Measurements from ENCODE around the gene PRKACB.
"Not testable (repeated sequence)": the region's sequence is repeated elsewhere in the genome, so short reads cannot be mapped to it uniquely, and the experiment has no call there.

The PRKACB gene

DNA sequence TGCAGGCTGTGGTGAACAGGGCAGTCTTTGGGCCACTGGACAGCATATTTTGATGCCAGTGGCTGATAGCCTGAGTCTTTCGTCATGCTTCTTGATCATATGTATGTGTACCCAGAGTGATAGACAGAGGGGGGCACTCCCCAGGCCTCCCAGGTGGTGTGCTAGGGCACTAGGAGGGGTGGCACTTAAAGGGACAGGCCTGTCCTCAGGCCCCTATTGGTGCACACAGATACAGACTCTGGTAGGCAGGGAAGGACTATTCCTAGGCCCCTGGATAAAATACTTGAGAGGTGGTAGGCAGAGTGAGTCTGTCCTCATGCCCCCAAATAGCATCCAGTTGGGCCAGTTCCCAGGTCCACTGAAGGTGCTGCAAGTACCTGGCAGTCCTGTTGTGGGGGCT, 80.8 kb downstream of the PRKACB start:
- DNase-seq = no peak

DNA sequence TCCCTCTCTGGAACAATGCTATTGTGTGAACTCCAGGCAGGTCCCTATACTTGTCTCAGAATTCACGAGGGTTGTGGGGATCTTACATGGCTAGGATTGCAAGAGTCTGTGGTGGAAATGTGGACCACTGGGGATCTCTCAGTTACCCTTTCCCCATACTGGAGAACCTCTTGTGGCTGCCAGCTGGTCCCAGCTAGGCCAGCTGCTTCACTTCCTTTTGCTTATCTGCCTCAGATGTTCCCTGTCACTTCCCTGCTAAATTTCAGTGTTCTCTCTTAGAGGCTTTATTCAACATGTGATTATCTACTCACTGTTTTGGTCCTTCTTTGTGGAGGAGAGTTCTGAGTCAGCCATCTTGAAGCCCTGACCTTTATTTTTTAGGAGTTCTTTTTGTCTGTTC, 81.6 kb downstream of the PRKACB start:
- DNase-seq = peak; percentile 11 to 25 (median 21)

DNA sequence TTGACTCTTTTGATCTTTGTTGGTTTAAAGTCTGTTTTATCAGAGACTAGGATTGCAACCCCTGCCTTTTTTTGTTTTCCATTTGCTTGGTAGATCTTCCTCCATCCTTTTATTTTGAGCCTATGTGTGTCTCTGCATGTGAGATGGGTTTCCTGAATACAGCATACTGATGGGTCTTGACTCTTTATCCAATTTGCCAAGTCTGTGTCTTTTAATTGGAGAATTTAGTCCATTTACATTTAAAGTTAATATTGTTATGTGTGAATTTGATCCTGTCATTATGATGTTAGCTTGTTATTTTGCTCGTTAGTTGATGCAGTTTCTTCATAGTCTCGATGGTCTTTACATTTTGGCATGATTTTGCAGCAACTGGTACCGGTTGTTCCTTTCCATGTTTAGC, 88.6 kb downstream of the PRKACB start:
- not testable (repeated sequence) for DNase-seq

DNA sequence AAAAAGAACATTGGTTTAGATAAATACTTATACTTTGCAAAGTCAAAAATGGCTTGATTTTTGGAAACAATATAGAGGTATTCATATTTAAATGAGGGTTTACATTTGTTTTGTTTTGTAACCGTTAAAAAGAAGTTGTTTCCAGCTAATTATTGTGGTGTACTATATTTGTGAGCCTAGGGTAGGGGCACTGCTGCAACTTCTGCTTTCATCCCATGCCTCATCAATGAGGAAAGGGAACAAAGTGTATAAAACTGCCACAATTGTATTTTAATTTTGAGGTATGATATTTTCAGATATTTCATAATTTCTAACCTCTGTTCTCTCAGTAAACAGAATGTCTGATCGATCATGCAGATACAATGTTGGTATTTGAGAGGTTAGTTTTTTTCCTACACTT, 92.2 kb downstream of the PRKACB start:
- DNase-seq = peak in 2 of 3 donors; percentile 16 to 22

DNA sequence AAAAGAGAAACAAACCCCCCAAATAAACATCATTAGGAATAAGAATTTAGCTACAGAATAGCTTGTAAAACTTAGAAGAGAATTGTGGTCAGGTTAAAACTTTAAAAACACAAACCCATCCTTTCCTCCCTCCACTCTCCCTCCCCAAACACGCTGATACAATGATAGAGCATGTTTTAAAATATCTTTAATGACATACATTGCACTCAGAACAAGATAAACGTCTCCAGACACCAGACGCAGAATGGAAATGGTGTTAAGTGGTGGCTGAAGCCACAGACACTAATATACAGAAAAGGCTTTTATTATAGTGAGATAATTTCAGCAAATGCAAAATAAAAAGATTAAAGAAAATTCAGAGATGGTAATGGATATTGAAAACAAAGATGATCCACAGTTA, 98.6 kb downstream of the PRKACB start:
- DNase-seq = no peak

DNA sequence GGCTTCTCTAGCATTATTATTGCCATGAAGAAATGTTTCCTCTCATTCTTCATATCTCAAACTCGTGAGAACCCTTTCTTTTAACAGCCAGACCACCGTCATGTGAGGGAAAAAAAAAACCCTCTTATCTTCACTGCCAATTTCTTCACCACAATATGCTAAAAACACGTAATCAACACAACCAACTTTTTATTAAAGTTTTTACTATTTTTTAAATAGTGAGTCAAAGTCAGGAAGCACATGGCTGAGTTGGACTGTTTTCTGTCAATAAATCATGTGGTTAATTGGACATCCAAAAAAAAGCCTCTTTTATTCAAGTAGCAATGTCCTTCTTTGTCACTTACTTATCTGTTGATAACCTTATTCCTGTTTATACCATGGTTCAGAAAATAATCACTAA, 101.5 kb downstream of the PRKACB start:
- no peak for DNase-seq

DNA sequence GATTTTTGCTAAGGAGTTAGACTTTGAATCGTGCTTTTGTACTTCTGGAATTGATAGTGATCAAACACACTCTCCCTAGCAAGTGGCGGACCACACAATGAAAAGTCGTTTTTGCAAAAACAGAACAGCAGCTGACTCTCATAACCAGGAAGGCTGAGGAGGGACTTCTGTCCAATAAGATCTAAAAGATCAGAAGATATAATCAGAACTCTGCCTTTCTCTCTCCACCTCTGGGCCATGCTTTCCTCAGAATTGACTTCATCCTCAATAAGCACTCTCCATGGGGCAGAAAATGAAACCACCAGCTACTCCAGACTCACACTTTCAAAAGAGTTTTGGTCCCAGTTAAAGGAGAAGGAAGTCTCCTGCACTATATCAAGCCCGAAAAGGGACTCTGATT, 102.1 kb downstream of the PRKACB start:
- peak; percentile 6 to 32 (median 22) for DNase-seq

DNA sequence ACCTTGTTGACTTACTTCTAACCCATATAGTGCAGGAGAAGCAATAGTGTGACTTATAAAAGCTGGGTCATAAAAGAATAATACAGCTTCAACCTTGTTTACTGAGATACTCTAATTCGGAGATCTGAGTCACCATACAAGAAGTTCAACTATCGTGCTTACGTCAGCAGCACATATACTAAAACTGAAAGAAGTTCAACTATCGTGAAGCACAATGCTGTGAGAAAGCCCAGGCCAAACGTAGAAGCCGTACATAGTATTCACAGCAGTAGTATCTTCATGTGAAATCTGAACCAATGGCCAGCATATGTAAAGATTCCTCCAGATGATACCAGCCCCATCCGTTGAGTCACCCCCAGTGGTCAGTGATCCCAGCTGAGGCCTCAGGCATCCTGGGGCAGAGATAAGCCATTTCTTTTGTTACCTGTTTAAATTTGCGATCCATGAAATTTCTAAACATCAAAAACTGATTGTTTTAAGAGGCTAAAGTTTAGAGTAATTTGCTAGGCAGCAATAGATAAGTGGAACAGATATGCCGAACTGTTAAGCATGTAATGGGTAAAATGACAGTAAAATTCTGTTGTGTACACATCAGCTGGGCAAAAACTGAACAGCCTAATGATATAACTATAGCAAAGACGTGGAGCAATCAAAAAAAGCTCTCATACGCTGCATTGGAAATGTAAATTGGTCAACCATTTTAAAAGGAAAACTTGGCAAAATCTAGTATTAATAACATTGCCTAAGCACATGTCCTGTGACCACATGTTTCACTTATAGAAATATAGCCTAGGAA, 103.6 kb downstream of the PRKACB start:
- no peak for DNase-seq

DNA sequence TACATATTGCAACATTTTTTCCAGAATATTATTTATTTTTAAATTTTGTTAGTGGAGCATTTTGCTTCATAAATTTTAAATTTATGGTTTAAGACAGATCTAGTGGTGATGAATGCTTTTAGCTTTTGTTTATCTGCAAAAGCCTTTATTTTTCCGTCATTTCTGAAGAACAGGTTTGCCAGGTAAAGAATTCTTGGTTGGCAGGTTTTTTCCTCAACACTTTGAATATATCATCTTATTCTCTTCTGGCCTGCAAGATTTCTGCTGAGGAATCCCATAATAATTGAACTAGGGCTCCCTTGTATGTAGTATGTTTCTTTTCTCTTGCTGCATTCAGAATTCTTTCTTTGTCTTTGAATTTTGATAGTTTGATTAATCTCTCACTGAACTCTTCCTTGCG, 106.6 kb downstream of the PRKACB start:
- DNase-seq = no peak

DNA sequence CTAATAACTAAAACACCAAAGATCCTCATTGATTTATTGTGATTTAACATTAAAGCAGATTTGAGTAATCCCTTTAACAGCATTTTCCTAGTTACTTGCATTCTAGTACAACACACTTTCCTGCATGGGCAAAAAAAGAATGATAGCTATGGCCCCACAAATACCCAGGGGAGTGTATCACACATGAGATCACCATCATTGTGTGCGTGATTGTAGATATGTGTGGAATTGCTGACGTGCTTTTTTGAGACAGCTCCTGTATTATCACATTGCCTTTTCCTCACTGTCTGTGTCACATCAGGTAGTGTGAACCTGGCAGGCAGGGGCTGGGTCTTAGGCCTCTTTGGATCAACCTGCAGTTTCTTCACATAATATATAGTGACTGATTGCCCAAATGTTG, 109.0 kb downstream of the PRKACB start:
- DNase-seq = no peak

DNA sequence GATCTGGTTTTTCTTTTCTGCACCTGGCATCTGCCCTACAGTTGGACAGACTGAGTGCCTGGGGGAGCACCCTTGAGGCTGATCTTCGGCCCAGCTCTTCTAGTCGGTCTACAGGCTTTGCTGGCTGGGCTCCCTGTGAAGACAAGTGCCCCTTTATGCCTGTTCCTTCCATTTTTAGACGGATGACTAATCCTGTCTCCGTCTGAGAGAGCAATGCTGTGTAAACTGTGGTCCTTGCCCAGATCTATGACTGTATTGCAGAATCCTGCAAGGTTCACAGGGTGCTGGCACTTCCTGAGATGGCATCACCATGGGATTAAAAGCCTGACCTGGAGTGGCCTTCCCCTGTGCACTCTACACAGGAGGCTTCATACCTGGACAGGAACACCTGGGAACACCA, 109.8 kb downstream of the PRKACB start:
- DNase-seq = no peak

DNA sequence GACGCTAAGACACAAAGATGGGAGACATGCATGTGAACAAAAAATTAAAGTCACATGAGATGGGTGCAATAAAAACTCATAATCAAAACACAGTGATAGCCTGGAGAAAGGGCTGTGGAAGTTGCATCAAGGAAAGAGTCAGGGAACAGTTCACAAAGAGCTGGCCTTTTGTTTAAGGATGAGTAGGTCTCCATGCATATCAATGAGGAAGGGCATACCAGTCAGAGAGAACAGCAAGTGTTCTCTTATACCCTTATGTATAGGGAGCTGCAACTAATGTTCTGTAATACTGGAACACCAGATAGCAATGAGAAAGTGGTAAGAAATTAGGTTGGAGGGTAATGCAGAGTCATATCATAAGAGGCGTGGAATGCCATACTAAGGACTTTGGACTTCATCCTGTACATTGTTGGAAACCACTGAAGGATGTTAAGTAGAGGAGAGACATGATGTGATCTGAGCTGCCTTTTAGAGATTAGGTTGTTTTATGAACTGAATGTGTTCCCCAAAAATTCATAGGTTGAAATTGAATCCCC, 110.7 kb downstream of the PRKACB start:
- DNase-seq = no peak

DNA sequence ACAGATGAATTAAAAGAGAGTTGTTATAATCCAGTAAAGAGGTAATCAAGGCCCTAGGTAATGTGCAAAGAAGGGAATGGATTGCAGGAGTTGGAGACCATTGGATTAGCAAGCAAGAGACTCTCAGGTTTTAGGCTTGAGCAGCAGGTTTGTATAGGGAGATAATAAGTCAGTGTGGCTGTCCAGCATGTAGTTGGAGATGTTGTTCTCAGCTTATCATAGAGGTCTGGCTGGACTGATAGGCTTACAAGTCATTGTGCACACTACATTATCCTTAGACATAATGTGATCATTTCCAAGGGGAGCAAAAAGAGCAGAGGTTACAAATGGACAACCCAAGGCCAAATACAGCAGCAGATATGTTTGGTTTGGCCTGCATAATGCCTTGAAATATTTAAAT, 111.5 kb downstream of the PRKACB start:
- no peak for DNase-seq

DNA sequence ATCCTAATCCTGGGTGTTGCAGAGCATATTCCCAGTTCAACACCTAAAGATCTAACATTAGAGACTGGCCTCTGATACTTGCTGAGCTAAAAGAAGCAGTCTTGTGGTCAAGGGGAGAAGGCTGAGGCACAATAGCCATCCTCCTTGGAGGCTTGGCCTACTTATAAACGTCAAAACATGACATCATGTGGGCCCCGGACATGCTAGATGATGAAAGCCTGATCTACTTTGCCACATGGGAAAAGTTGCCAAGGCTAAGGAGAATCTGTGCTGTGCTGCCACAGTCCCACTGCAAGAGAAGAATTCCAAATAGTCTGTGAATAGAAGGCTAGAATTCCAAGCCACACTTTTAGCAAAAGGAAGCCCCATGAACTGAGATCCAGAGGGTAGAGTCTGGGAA, 113.5 kb downstream of the PRKACB start:
- DNase-seq = no peak

DNA sequence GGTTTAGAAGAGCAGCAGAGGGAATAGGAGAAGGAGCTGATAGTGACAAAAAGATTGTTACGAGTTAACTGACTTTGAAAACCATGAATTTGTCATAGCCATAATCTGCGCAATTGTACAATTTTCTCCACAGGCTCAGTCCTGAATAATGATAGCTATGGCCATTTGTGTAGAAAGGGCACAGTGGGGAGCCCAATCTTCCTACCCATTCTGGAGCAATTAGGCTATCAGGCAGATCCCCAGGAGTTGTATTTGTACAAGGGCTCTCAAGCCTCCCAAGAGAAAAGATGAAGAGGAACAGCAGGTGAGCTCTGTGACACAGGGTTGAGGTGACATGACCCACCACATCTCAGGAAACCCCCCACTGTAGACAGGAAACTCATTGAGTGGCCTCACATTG, 115.3 kb downstream of the PRKACB start:
- DNase-seq = no peak

DNA sequence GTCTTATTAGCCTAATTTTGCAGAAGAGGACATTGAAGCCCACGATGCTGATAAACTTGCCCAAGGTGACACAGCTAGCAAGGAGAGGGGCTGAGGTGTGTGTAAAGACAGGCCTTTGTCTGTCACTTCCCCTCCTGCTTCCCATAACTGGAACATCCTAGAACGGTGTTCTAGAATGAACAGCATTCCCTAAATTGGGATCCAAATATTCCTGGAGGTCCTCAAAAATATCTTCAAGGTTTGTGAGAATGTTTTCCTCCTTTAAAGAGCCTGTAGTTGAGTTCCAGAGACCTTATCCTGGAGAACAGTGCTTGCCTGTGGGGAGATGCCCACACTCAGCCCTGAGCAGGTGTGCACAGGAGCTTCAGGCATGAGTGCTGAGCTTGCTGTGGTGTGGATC, 115.9 kb downstream of the PRKACB start:
- DNase-seq = no peak

DNA sequence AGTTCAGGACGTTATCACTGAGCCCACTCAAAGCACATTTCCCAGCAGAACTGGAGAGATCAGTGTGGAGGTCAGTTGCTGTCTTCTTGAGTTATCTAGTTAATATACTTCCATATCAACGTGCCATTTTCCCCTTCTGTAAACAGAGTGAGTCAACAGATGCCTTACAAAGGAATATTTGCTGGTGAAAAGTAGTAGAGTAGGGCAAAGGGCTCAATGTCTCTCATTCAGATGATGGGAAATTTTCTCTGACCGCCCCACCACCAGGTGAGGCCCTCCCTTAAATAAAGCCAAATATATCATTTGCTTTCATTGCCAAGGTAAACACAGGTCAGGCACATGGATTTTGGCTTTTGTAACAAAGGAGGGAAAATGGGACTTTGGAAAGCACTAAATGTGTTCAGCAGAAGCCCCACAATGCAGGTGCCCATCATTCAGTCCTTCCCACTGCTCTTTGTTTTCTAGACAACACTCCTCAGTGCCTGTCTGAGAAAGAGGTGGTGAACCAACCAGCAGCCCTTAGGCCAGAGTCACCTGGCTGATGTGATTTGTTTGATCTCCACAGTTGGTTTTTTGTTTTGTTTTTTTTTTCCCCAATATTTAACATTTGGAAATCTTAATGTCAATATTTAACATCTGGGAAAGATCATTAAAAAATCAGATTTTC, 116.9 kb downstream of the PRKACB start:
- DNase-seq = no peak

DNA sequence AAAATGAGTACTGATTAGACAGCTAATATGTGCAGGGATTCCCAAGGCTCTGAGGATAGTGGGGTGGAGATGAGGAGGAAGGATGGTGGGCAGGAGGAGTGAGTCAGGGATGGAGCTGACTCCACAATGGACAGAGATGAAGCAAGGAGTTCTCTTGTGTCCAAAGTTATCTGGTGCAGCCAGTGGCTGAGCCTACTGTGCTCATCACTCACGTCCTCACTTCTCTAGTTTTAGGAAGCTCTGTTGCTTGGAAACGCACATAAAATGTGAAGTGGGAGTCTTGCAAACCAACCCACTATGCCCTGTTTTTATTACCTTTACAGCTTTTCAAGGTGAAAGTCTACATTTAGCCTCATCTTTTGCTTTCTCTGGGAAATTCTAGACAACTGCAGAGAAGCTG, 120.9 kb downstream of the PRKACB start:
- DNase-seq = no peak

DNA sequence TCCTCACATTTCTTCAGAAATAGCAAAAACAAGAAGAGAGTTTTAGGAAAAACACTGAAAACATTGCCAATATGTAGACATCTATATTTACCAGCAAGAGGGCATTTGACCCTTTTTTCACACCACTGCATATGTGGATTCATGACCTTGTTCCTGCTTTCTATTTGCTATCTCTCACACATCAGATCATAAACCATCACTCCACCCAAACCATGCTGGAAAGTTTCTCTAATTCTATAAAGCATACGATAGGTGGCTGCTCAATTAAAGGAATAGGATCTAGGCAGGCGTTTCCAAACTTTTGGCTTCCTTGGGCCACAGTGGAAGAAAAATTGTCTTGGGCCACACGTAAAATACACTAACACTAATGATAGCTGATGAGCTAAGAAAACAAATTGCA, 121.8 kb downstream of the PRKACB start:
- no peak for DNase-seq

DNA sequence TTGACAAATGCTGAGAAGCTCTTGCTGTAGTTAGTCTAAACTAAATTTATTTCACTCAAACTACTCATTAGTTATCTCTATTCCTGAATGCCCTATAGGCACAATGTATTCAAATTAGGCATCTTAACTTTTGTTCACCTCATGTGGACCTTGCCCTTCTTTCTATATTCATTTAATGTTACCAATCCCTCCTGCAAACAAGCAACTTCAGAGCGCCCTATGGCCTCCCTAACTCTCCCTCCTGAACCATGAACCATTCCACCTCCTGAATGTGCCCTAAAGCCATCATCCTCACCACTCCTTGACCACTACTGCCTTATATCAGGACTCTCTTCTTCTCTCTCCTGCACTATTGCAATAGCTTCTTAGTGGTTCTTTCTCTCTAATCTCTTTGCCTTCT, 122.7 kb downstream of the PRKACB start:
- DNase-seq = no peak

DNA sequence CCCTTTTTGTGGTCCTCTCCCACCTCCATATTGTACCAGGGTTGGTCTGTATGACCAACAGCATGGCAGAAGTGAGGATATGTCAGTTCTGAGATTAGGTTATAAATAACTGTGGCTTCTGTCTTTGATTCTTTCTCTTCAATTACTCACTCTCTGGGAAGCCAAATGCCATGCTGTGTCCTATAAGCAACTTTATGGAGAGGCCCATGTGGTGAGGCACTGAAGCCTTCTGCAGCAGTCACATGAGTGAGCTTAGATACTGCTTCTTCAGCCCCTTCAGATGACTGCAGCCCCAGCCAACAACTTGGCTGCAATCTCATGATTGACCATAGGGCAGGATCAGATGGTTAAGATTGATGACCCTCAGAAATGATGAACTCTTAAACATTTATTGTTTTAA, 123.4 kb downstream of the PRKACB start:
- no peak for DNase-seq

DNA sequence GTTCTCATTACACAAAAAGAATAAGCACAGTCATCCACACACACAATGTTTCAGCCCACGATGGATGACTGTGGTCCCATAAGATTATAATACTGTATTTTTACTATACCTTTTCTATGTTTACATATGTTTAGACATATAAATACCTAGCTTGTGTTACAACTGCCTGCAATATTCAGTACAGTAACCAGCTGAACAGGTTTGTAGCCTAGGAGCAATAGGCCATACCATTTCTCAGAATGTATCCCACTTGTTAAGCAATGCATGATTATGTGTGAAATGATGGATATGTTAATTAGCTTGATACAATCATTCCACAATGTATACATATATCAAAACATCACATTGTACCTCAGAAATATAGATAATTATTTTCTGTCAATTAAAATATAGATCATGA, 124.3 kb downstream of the PRKACB start:
- no peak for DNase-seq

DNA sequence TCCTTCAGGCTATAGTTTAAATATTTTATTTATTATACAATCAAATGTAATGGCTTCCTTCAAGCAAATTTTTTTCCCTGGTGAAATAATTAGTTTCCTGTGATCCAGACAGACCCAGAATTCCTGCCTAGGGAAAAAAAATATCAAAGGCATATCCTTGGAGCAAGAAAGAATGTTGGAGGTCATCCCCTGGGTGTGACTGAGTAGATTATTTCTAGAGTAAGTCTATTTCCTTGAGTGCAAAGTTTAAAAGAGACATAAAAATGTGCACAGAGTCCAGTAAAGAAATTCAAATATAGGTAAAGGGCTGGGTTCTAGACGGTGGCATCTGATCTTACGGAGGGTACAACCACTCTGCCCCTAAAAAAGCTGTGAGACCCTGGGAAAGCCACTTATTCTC, 125.2 kb downstream of the PRKACB start:
- DNase-seq = no peak

DNA sequence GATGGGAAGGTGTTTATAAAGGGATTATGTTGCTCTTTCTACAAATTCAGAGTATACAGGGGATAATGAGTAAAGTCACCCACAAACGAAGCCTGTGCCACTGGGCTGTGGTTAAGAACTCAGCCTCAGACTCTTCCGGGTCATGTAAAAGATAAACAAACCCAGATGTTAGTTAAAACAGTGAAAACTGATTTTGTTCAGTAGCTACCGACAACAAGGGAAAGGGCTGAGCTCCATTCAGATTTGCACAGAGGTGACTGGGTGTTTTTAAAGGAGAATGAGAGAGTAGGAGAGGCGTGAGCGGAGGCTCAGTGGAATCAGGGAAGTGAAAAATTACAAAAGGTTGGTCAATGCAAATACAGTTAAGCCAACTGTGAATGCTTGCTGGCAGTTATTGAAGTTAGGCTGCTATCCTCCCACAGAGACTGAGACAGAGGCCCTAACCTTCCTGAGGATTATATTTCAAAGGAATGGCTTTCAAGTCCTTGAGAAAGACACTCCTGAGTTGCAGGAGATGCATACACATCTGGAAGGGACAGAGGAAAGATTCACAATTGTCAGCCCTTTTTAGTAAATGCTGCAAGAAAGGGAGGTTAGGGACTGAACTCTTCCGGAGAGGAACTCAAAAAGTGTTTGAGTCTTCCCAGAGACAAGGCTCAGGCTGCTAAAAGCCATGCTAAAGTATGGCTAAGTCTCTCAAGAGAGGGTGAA, 127.5 kb downstream of the PRKACB start:
- DNase-seq = peak; percentile 25 to 41 (median 39)

Measured in suppressor macrophage treated with lipopolysaccharide for 1 hour (primary cell).